ENCODE results near the gene CHPT1.

DNA sequence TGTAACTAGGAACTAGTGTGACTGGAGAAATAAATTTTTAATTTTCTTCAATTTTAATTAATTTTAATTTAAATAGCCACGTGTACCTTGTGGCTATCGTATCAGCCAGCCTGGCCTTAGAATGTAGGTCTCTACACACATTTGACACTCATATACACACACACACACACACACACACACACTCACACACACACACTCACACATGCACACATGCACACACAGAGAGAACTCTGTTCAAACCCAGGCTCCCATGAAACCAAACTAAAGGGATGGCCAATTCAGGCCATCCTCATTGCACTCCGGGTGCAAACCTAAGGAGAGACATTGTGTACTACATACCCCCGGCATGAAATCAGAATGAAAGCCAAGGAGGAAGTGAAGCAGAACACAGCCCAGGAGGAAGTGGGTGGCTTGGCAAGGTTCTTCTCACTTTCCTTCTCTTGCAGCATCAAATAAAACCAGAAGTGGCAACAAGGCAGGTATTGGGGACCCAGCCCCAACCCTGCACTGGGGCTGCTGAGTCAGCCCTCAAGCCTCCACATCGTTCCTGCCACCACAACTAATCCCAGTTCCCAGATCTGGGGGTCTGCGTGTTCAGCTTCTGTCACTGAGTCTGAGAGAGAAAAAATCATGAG lies 26.2 kb upstream of the CHPT1 start:
- TF ChIP-seq POLR2A (IDR thresholded peaks at IDR 0.05) (no peak), CTCF (IDR thresholded peaks at IDR 0.05 in 4 of 5, conservative IDR thresholded peaks at IDR 0.05 in 1 of 5) (no peak)

All from gastrocnemius medialis (tissue), 4 donors.